Measurements from ENCODE around the gene ACTR5.

The ACTR5 gene

GRCh38 chr20:38799203-38799602 is 50.9 kb downstream of the ACTR5 start:
- peaks cover 4% of the 10 kb centered on the region for H3K27me3 ChIP-seq (ENCODE audit: insufficient read depth, poor library complexity, severe bottlenecking)
- no peak for TF ChIP-seq CTCF (IDR thresholded peaks at IDR 0.05; ENCODE audit: poor library complexity, severe bottlenecking)
- ATAC-seq (ENCODE audit: low read depth) (no peak), DNase-seq (ENCODE audit: low spot score) (peak; percentile 35)
- no peaks in the 10 kb centered on the region for H3K4me1 ChIP-seq (ENCODE audit: insufficient read depth, poor library complexity, severe bottlenecking)
- no peak overlapping the region for H3K27ac ChIP-seq (ENCODE audit: poor library complexity, severe bottlenecking)
- no peaks in the 10 kb centered on the region for H3K9me3 ChIP-seq (ENCODE audit: severe bottlenecking)
- H3K36me3 ChIP-seq (ENCODE audit: low read depth): no peaks in the 10 kb centered on the region
- no peak overlapping the region for H3K4me3 ChIP-seq (ENCODE audit: severe bottlenecking)

- H3K27me3 ChIP-seq (ENCODE audit: insufficient read depth, poor library complexity, severe bottlenecking): peaks cover 15% of the 10 kb centered on the region
- ATAC-seq (ENCODE audit: low read depth) (no peak), DNase-seq (ENCODE audit: low spot score) (no peak)
- H3K27ac ChIP-seq (ENCODE audit: poor library complexity, severe bottlenecking): no peak overlapping the region
- no peak for TF ChIP-seq CTCF (IDR thresholded peaks at IDR 0.05; ENCODE audit: poor library complexity, severe bottlenecking)
- H3K9me3 ChIP-seq (ENCODE audit: severe bottlenecking): no peaks in the 10 kb centered on the region
- no peaks in the 10 kb centered on the region for H3K36me3 ChIP-seq (ENCODE audit: low read depth)
- H3K4me3 ChIP-seq (ENCODE audit: severe bottlenecking): no peak overlapping the region
- H3K4me1 ChIP-seq (ENCODE audit: insufficient read depth, poor library complexity, severe bottlenecking): no peaks in the 10 kb centered on the region
Measured at GRCh38 chr20:38800882-38801281, 52.6 kb downstream of the ACTR5 start.

GRCh38 chr20:38804221-38804620 is 56.0 kb downstream of the ACTR5 start:
- no peaks in the 10 kb centered on the region for H3K9me3 ChIP-seq (ENCODE audit: severe bottlenecking)
- no peaks in the 10 kb centered on the region for H3K4me1 ChIP-seq (ENCODE audit: insufficient read depth, poor library complexity, severe bottlenecking)
- H3K27me3 ChIP-seq (ENCODE audit: insufficient read depth, poor library complexity, severe bottlenecking): peaks cover 45% of the 10 kb centered on the region
- ATAC-seq (ENCODE audit: low read depth) (no peak), DNase-seq (ENCODE audit: low spot score) (peak; percentile 23)
- H3K27ac ChIP-seq (ENCODE audit: poor library complexity, severe bottlenecking): no peak overlapping the region
- H3K36me3 ChIP-seq (ENCODE audit: low read depth): no peaks in the 10 kb centered on the region
- no peak overlapping the region for H3K4me3 ChIP-seq (ENCODE audit: severe bottlenecking)
- TF ChIP-seq CTCF (IDR thresholded peaks at IDR 0.05; ENCODE audit: poor library complexity, severe bottlenecking): no peak

GRCh38 chr20:38804682-38805501 is 56.6 kb downstream of the ACTR5 start:
- Histone ChIP-seq H3K27me3 (ENCODE audit: insufficient read depth, poor library complexity, severe bottlenecking) (peaks cover 46% of the 10 kb centered on the region), H3K4me3 (ENCODE audit: severe bottlenecking) (peak overlapping the region; percentile 34), H3K36me3 (ENCODE audit: low read depth) (no peaks in the 10 kb centered on the region), H3K27ac (ENCODE audit: poor library complexity, severe bottlenecking) (no peak overlapping the region), H3K4me1 (ENCODE audit: insufficient read depth, poor library complexity, severe bottlenecking) (no peaks in the 10 kb centered on the region), H3K9me3 (ENCODE audit: severe bottlenecking) (no peaks in the 10 kb centered on the region)
- no peak for TF ChIP-seq CTCF (IDR thresholded peaks at IDR 0.05; ENCODE audit: poor library complexity, severe bottlenecking)
- no peak for ATAC-seq (ENCODE audit: low read depth)
- DNase-seq (ENCODE audit: low spot score): peak; percentile 72

- no peaks in the 10 kb centered on the region for H3K9me3 ChIP-seq (ENCODE audit: severe bottlenecking)
- no peaks in the 10 kb centered on the region for H3K36me3 ChIP-seq (ENCODE audit: low read depth)
- no peak for TF ChIP-seq CTCF (IDR thresholded peaks at IDR 0.05; ENCODE audit: poor library complexity, severe bottlenecking)
- DNase-seq (ENCODE audit: low spot score) (peak; percentile 80), ATAC-seq (ENCODE audit: low read depth) (peak; percentile 62)
- H3K27ac ChIP-seq (ENCODE audit: poor library complexity, severe bottlenecking): no peak within 1 kb of the TSS
- H3K27me3 ChIP-seq (ENCODE audit: insufficient read depth, poor library complexity, severe bottlenecking): peaks cover 48% of the 10 kb centered on the region
- peak within 1 kb of the TSS; percentile 34 for H3K4me3 ChIP-seq (ENCODE audit: severe bottlenecking)
- H3K4me1 ChIP-seq (ENCODE audit: insufficient read depth, poor library complexity, severe bottlenecking): no peaks in the 10 kb centered on the region
Measured at GRCh38 chr20:38805502-38805957, 57.3 kb downstream of the ACTR5 start, which contains the start of gene PPP1R16B. PPP1R16B (plus strand) TSS chr20:38805697; CDS start chr20:38835926, 30,229 bp downstream.
